IMR-90 (cell line): ENCODE measurements around the gene TSPO. TPM values are rescaled to one million over a fixed set of nuclear protein-coding genes. Genes with fewer than 3 reads are reported as not detected.

Experiments used
- ATAC-seq: fragments of 200-7000 bp; cut with Tn5 transposase; 2 replicates; pipeline ENCODE4 v1.9.1; 2020; ENCODE audit warnings: low read depth, mild to moderate bottlenecking, moderate library complexity
- BruUV-seq: library from RNA; stranded (reverse); fragments of 400-500 nt; replicated peaks from 2 replicates; lab custom pipeline; 2021; lab: Mats Ljungman, UMichigan
- CTCF ChIA-PET: fragments of 300-600 bp; formaldehyde crosslinking; extraction: SDS; loops from one replicate; lab custom pipeline; 2021; ENCODE audit warnings: antibody characterized with exemption; lab: Yijun Ruan, JAX
- POLR2A ChIA-PET: fragments of 300-600 bp; sonication (Branson Sonifier 250); formaldehyde crosslinking; loops from one replicate; lab custom pipeline; 2022; ENCODE audit warnings: antibody characterized with exemption; ENCODE audit not compliant: unreplicated experiment; lab: Charles Lee
- DNase-seq: peaks from one replicate; pipeline ENCODE4 v3.0.0; 2013
- H2AFZ ChIP-seq: replicated peaks from 2 replicates; pipeline ENCODE3; 2013; ENCODE audit warnings: low read length, mild to moderate bottlenecking; ENCODE audit not compliant: poor library complexity
- H2AK5ac ChIP-seq: 2 replicates; pipeline ENCODE4 v1.6.1; 2013; ENCODE audit warnings: low read depth, low read length, inconsistent platforms
- H2AK9ac ChIP-seq: replicated peaks from 2 replicates; pipeline ENCODE3; 2013; ENCODE audit warnings: mild to moderate bottlenecking, low read depth, low read length, moderate library complexity; ENCODE audit not compliant: poor library complexity
- H2BK120ac ChIP-seq: 2 replicates; pipeline ENCODE4 v1.6.1; 2013; ENCODE audit warnings: low read depth, low read length, inconsistent platforms
- H2BK15ac ChIP-seq: 3 replicates; pipeline ENCODE4 v1.6.1; 2013; ENCODE audit warnings: low read depth, low read length, inconsistent platforms
- H2BK20ac ChIP-seq: 2 replicates; pipeline ENCODE4 v1.6.1; 2013; ENCODE audit warnings: low read depth, mild to moderate bottlenecking, inconsistent platforms, low read length, moderate library complexity
- H2BK5ac ChIP-seq: 2 replicates; pipeline ENCODE4 v1.6.1; 2013; ENCODE audit warnings: mild to moderate bottlenecking, low read depth, low read length, inconsistent platforms; ENCODE audit not compliant: poor library complexity, severe bottlenecking
- H3K14ac ChIP-seq: replicated peaks from 2 replicates; pipeline ENCODE4 v1.6.1; 2013; ENCODE audit warnings: low read depth, low read length, inconsistent platforms
- H3K18ac ChIP-seq: 2 replicates; pipeline ENCODE4 v1.6.1; 2013; ENCODE audit warnings: low read depth, low read length, control low read depth
- H3K23ac ChIP-seq: 2 replicates; pipeline ENCODE4 v1.6.1; 2013; ENCODE audit warnings: low read depth, low read length, inconsistent platforms
- H3K27ac ChIP-seq: 2 replicates; pipeline ENCODE4 v1.5.1; 2013; ENCODE audit warnings: mild to moderate bottlenecking, control low read depth, low read length; ENCODE audit not compliant: insufficient read depth
- H3K27me3 ChIP-seq: 2 replicates; pipeline ENCODE4 v1.6.1; 2013; ENCODE audit warnings: low read length; ENCODE audit not compliant: control insufficient read depth, insufficient read depth
- H3K36me3 ChIP-seq: 2 replicates; pipeline ENCODE4 v1.6.1; 2013; ENCODE audit warnings: low read length, mixed read lengths; ENCODE audit not compliant: control insufficient read depth, insufficient read depth
- H3K4ac ChIP-seq: 2 replicates; pipeline ENCODE4 v1.6.1; 2013; ENCODE audit warnings: low read depth, low read length, inconsistent platforms
- H3K4me1 ChIP-seq: 2 replicates; pipeline ENCODE4 v1.6.1; 2013; ENCODE audit warnings: low read length, mixed read lengths; ENCODE audit not compliant: control insufficient read depth, insufficient read depth
- H3K4me2 ChIP-seq: 2 replicates; pipeline ENCODE4 v1.6.1; 2013; ENCODE audit warnings: low read depth, mild to moderate bottlenecking, control low read depth, low read length, moderate library complexity
- H3K4me3 ChIP-seq: 2 replicates; pipeline ENCODE4 v1.5.1; 2013; ENCODE audit warnings: low read depth, mild to moderate bottlenecking, control low read depth, low read length, moderate library complexity; ENCODE audit not compliant: insufficient read depth
- H3K56ac ChIP-seq: 2 replicates; pipeline ENCODE4 v1.6.1; 2013; ENCODE audit warnings: low read length, inconsistent platforms; ENCODE audit not compliant: insufficient read depth; ENCODE audit errors: extremely low read depth
- H3K79me1 ChIP-seq, 2 experiments: 2 replicates each; pipeline ENCODE4 v1.6.1; 2013; ENCODE audit warnings: low read length in 2 of 2, inconsistent platforms in 1 of 2, low read depth in 1 of 2
- H3K9ac ChIP-seq: 2 replicates; pipeline ENCODE4 v1.6.1; 2013; ENCODE audit warnings: low read depth, low read length, control low read depth
- H3K9me1 ChIP-seq: 2 replicates; pipeline ENCODE4 v1.6.1; 2013; ENCODE audit warnings: low read length, inconsistent platforms; ENCODE audit not compliant: insufficient read depth
- H3K9me3 ChIP-seq: 2 replicates; pipeline ENCODE4 v1.6.1; 2013; ENCODE audit warnings: low read length; ENCODE audit not compliant: control insufficient read depth, insufficient read depth
- H4K20me1 ChIP-seq: 2 replicates; pipeline ENCODE4 v1.6.1; 2013; ENCODE audit warnings: low read length, inconsistent platforms; ENCODE audit not compliant: insufficient read depth
- H4K5ac ChIP-seq: 2 replicates; pipeline ENCODE4 v1.6.1; 2013; ENCODE audit warnings: mild to moderate bottlenecking, low read depth, low read length, control low read depth
- H4K8ac ChIP-seq, 2 experiments: 2 replicates each; pipeline ENCODE4 v1.6.1; 2013; ENCODE audit warnings: low read depth in 2 of 2, low read length in 2 of 2, control low read depth in 1 of 2, inconsistent platforms in 1 of 2
- H4K91ac ChIP-seq: 2 replicates; pipeline ENCODE4 v1.6.1; 2013; ENCODE audit warnings: low read depth, low read length, inconsistent platforms; ENCODE audit not compliant: insufficient read depth
- CTCF ChIP-seq: conservative IDR thresholded peaks from 2 replicates; pipeline ENCODE4 v1.5.1; 2012; ENCODE audit warnings: mild to moderate bottlenecking, low read depth, low read length, improper control_type of control experiment
- FOS ChIP-seq: fragments of 150-350 bp; IDR thresholded peaks from 2 replicates; pipeline ENCODE4 v1.6.1; 2016; ENCODE audit warnings: low read depth, low read length
- SMC3 ChIP-seq: fragments of 150-350 bp; IDR thresholded peaks from 2 replicates; pipeline ENCODE4 v1.6.1; 2016; ENCODE audit warnings: low read depth, mild to moderate bottlenecking, antibody characterized with exemption, low read length, moderate library complexity
- WGBS, 2 experiments: methylation state at CpG; one replicate each; pipeline versions ENCODE4 v1.1.5 to v1.1.7; 2013; ENCODE audit warnings: missing lambda C conversion rate in 2 of 2; ENCODE audit not compliant: insufficient read length in 1 of 2; ENCODE audit errors: extremely low coverage in 2 of 2; 5-methylcytosine and 5-hydroxymethylcytosine counted together
- dilution Hi-C: fragments of 300-500 bp; cut with HindIII; formaldehyde crosslinking; loops from one replicate; pipeline ENCODE4 v1.14.3; 2018; ENCODE audit warnings: low sequenced_read_pairs; ENCODE audit not compliant: unreplicated experiment
- in situ Hi-C: fragments of 300-500 bp; cut with MboI; formaldehyde crosslinking; loops from 3 replicates; pipeline ENCODE4 v1.14.3; 2019; ENCODE audit warnings: low sequenced_read_pairs, inconsistent platforms, mixed read lengths
- intact Hi-C: fragments of 100-400 bp; cut with micrococcal nuclease; formaldehyde crosslinking; loops from 2 replicates; pipeline ENCODE4 v1.10.0; 2022
- polyA plus RNA-seq, 3 experiments: library from polyadenylated mRNA; depleted of rRNA; stranded (reverse); fragments of >200 nt; gene quantifications; 2 replicates each; pipeline ENCODE4 v1.2.3, GENCODE V29; 2012; ENCODE audit warnings: low replicate concordance in 1 of 3
- total RNA-seq: library from RNA; depleted of rRNA; stranded (reverse); fragments of >200 nt; gene quantifications from 2 replicates; pipeline ENCODE4 v1.2.3, GENCODE V29; 2012

Gene TSPO
- total and polyA plus RNA-seq, 2 of the 4 experiments (the other 2 are of a cell fraction), result 115 to 297 TPM

DNA sequence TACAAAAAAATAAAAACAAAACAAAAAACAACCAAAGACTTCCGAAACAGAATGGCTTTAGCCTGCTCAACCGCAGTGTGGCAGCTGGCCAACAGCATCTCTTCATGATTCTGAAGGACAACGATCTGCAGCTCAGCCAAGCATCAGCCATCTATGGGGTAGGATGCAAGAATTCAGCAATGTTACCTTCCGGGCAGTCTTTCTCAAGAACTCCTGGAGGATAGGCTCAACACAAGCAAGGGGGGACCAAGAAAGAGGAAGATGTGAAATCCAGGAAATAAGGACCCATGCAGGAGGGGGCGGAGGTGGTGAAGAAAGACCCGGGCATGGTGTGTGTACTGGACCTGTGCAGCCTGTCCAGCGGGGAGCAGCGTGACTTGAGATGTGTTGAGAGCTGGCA lies 3.5 kb upstream of the TSPO start:
- Histone ChIP-seq H3K18ac (no peak overlapping the region), H3K56ac (no peak overlapping the region), H3K9me3 (no peaks in the 10 kb centered on the region), H2AK5ac (no peak overlapping the region), H2BK15ac (no peak overlapping the region), H4K5ac (no peak overlapping the region), H2BK120ac (no peak overlapping the region), H3K9ac (no peak overlapping the region), H4K20me1 (no peaks in the 10 kb centered on the region), H3K36me3 (no peaks in the 10 kb centered on the region), H4K91ac (no peak overlapping the region), H3K79me1 (peaks cover 1 to 21% of the 10 kb centered on the region in 2 experiments; a peak in 3 of 4 replicates), H3K4me1 (peaks cover 10% of the 10 kb centered on the region), H3K14ac (no peak overlapping the region), H2AFZ (no peak overlapping the region), H3K4me3 (no peak overlapping the region), H3K27me3 (no peaks in the 10 kb centered on the region), H3K4ac (no peak overlapping the region), H2AK9ac (no peak overlapping the region), H4K8ac (no peak overlapping the region), H3K23ac (no peak overlapping the region), H3K9me1 (peaks cover 6% of the 10 kb centered on the region; the same call in 1 of the 2 replicates), H3K4me2 (no peak overlapping the region), H3K27ac (no peak overlapping the region), H2BK5ac (no peak overlapping the region), H2BK20ac (no peak overlapping the region)
- 86% methylated on average over 1 of the region's 8 CpGs; no CpG with 5 or more reads in 1 of the 2 experiments for WGBS, 2 experiments
- intact Hi-C loops, result no loop called here
- in situ Hi-C loops, result no loop called here
- no peak for DNase-seq
- POLR2A ChIA-PET, result no interaction called here
- CTCF ChIA-PET, result no interaction called here
- no TSS peak for BruUV-seq
- dilution Hi-C loops, result no loop called here
- TF ChIP-seq CTCF (no peak), SMC3 (no peak), FOS (no peak)
- ATAC-seq, result no peak
